SU-DHL-6 (cell line): ENCODE results near the gene CST11.

Experiments used
- EZH2phosphoT487 ChIP-seq: fragments of 200-600 bp; sonication (generic), shearing (Covaris generic); conservative IDR thresholded peaks from 2 replicates; pipeline ENCODE4 v1.6.1; 2018; ENCODE audit warnings: mild to moderate bottlenecking, antibody characterized with exemption, low read length, moderate library complexity, mixed read lengths
- TF ChIP-seq, protein P1 (sequence below): fragments of 200-600 bp; sonication (generic); IDR thresholded peaks from one replicate; pipeline ENCODE4 v1.5.1; 2017; ENCODE audit warnings: antibody characterized with exemption, mild to moderate bottlenecking, low read length, moderate library complexity; ENCODE audit not compliant: insufficient read depth, poor library complexity, severe bottlenecking

DNA sequence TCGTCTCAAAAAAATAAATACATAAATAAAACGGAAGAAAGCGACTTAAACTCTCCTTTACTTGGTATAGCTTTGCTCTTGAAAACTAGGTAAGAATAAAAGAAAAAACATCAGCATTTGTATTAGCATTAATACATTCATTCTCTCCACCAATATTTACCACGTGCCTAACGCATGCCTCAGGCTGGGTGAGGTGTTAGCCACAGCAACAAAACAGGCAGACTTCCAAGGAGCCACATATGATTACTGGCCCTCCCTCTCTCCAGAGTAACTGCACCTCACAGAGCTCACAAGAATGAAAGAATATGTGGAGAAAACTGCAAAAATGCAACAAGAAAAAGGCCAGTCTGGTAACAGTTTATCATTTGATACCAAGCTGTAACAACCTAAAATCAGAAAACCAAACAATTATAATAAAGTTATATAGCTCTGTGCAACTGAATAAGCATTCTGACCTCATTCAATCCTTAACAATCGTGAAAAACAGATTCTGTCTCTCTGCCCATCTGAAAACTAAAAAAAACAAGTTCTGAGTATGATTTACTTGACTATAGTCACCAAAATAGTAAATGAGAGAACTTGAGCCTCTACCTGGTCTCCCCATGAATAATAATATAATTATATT lies 36.6 kb downstream of the CST11 start:
- TF ChIP-seq, protein P1, sequence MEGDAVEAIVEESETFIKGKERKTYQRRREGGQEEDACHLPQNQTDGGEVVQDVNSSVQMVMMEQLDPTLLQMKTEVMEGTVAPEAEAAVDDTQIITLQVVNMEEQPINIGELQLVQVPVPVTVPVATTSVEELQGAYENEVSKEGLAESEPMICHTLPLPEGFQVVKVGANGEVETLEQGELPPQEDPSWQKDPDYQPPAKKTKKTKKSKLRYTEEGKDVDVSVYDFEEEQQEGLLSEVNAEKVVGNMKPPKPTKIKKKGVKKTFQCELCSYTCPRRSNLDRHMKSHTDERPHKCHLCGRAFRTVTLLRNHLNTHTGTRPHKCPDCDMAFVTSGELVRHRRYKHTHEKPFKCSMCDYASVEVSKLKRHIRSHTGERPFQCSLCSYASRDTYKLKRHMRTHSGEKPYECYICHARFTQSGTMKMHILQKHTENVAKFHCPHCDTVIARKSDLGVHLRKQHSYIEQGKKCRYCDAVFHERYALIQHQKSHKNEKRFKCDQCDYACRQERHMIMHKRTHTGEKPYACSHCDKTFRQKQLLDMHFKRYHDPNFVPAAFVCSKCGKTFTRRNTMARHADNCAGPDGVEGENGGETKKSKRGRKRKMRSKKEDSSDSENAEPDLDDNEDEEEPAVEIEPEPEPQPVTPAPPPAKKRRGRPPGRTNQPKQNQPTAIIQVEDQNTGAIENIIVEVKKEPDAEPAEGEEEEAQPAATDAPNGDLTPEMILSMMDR: no peak
- TF ChIP-seq EZH2phosphoT487: no peak
